HG02852 (cell line): ENCODE measurements around the gene TANK.

ENCODE experiments used
- ATAC-seq: cut with Tn5 transposase; IDR thresholded peaks from one replicate; pipeline ENCODE4 v1.9.1; 2021; ENCODE audit warnings: mild to moderate bottlenecking, moderate library complexity; ENCODE audit not compliant: unreplicated experiment

The TANK gene

DNA sequence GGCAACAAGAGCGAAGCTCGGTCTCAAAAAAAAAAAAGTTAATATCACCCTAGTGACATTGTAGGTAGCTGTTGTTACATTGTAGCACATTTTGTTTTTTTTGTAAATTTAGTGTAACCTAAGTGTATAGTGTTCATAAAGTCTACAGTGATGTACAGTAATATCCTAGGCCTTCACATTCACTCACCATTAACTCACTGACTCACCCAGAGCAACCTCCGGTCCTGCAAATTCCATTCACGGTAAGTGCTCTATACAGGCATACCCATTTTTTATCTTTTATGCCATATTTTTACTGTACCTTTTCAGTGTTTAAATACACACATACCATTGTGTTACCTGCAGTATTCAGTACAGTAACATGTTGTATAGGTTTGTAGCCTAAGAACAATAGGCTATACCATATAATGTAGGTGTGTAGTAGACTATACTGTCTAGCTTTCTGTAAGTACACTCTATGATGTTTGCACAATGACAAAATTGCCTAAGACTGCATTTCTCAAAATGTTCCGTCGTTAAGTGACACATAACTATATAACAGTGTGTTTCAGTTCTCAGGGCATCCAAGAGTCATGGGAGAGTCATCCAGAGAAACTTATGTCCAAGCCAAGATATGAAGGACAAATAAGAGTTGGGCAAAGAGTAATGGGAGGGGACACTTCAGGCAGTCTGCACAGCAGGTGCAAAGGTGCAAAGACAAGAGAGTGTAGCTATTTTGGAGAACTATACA, 68.4 kb downstream of the TANK start:
- ATAC-seq, result no peak

DNA sequence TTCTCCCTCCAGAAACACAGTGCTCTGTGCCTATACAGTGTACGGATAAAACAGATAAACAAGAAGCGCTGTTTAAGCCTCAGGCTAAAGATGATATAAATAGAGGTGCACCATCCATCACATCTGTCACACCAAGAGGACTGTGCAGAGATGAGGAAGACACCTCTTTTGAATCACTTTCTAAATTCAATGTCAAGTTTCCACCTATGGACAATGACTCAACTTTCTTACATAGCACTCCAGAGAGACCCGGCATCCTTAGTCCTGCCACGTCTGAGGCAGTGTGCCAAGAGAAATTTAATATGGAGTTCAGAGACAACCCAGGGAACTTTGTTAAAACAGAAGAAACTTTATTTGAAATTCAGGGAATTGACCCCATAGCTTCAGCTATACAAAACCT, 70.7 kb downstream of the TANK start:
- no peak for ATAC-seq

DNA sequence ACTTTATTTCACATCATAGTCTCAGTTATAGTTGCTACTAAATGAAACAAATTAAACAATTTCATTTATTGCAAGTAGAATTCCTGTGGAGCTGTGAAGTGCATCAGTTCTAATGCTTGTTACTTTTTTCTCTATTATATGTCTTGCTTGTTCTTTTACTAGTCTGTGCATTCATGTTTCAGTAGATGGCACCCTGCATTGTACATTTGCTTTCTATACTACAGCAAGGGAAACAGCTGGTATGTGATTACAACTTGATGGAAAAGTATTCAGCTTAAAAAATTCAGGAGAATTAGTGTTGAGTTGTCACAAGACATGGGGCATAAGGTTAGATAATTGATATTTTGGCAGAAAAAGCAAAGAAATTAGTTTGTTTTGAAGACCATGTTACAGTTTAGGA, 72.3 kb downstream of the TANK start:
- no peak for ATAC-seq

DNA sequence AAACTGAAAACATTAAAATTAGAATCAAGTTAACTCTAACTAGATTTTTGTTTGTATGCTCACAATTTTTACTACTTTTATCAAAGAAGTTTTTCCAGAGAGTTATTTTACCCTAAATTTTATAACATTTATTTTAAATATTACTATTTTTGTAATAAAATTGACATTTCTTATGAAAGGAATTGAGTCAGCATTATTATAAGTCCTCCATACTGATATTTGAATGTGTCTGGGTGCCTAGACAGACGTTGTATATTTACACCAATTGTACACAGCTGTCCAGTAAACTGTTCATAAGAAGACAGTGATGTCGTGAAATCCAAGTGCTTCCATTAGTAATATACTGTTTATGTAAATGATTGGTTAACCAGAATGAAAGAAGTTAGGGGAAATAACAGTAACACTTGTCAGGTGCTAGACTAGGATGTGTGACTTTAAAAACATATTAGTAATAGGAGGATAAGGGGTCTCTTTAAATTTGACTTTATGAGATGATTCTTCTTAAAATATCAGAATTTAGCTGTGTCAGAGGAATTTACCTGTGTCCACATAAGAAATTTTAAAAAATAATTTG, 73.7 kb downstream of the TANK start:
- ATAC-seq, result peak; percentile 27

DNA sequence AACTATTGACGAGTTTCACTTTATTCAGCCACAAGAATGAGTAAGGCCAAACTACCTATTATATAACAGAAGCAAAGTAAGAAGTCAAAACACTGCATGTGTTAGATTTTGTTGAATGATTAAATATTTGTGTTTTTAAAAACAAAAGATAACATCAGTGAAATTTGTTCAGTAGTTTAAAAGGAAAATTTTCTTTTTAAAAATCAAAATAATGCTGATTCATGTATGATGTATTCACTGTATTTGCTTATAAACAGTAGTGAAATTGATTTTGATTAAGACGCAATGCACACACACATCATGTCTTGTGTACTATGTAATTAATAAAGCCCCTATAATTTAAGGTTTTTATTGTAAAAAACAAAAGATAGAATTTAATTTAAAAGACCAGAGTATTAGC, 74.4 kb downstream of the TANK start:
- no peak for ATAC-seq

DNA sequence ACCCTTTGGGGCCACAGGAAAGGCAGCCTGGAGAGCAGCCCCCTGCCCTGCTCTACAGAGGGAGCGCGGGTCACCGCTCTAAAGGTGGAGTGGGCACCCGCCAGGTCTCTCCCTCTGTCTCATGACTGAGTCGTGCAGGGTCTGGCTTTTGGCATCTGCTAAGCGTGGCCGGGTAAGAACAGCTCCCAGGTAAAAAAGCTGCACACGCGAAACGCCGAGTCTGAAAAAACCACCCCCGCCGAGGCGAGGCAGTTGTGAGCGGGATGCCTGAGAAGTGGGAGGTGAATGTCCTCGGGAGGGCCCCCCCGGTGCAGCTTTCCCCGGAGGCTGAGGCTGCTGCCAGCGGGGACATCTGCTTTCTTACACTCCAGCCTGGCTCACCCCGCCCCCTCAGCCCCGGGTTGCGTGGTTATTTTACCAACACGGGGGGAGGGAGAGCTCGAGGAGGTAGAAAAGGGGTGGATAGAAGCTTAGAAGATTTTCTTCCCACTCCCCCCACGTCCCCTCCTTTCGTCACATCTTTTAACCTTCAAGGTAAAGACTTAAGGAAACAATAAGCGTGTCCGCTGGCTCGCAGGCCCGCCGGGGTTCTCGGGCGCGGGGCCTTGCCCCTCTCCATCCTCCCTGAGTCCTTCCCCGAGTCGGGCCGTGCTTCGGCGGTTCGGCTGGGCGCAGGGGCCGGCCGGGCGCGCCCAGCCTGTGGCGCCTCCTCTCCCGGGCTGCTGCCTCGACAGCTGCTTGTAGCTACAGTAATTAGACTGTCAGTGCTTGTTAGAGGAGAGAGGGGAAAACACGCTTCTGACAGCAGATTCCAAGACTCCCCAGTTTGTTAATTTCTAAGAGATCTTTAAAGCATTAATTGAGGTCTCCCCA, 77.4 kb downstream of the TANK start:
- peak; percentile 56 for ATAC-seq

DNA sequence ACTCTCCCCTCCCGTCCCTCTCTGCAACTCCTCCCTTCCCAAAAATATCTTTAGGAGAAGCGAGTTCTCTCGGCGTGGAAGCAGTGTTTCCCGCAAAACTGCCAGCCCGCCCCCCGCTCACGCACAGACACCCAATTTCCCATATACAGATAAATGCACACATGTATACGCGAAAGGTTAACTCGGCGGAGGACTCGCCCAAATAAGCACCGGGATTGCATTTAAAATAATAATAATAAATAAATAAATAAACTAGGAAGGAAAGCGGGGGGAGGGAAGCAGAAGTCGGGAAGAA, 78.0 kb downstream of the TANK start:
- no peak for ATAC-seq

DNA sequence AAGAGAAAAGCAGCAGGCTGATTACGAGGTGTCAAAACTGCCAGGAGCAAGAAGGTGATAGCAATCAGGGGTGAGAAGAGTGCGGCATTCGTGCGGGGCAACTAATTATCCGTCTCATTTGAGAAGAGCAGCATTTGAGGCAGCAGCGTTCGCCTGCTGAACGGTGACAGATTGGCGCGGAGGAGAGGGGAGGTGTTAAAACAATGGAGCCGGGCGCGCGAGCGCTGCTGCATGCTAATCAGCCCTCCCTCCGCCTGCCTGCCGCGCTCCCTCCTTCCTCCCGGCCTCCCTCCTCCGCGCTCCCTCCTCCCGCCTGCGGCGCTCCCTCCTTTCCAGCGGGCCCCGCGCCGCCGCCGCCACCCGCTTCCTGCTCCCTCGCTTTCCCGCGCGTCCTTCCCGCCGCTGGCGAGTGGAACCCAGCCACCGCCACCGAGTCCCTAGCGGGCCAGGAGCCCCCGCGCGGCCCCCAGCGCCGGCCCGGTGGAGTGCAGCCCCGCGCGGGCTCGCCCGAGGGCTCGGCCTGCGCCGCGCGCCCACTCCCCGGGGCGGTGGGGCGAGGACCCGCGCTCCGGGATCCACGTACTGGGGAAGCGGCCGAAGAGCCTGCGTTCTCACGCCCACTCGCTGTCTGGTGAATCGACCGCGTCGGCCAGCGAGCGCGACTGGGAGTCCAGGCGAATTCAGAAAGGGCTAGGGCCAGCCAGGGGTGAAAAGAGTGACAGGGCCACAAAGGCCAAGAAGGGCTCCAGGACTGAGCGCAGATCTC, 78.5 kb downstream of the TANK start:
- peak; percentile 32 for ATAC-seq

DNA sequence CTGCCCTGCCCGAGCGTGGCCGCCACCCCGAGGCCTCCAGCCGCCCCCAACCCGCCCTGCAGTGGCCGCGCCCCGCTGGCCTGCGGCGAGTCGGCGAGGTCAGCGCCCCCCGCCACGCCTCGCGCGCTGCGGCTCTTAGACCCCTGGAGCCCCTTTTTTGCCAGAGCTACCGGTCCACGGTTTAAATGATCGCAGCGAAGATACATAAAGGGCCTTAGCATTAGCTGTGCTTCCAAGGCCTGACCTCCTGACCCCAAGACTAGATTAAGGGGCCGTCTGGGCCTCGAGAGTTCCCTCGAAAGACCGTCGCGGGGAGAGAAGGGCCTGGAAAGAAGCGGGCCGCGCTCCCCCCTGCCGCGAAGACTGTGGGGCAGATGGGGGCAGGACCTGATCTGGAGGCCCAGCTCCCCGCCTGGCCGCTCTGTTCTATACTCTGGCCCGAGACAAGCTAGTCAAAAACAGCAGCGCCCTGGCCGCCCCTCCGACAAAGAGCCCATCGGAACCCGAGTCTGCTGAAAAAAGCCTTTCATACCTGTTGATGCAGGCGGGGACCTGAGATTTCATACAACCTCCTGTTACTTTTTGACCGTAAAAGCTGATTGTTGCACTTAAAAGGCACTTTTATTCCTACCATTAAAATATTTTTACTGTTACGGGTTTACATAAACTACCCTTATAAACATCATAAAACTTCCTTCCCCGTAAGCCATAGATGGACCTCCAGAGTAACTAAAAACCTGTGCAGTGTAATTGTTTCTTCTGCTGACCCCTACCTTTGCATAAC, 79.3 kb downstream of the TANK start:
- ATAC-seq, result no peak

DNA sequence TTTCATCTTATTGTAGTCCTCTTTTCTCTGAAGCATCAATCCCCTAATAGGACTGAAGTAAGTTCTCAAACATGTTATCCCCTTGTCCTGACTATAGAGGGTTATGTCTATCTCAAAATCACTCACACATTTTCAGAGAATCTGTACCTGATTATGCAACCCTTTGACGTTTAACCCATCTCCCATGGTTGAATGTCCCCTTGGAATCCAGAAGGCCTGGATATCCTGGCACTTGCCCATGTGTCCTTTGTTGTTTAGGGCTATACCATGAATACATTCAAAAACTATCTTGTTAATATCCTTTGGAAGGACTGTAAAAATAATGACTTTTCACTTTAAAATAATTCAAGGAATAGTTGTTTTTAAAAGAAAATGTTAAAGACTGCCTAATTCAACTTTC, 81.7 kb downstream of the TANK start:
- no peak for ATAC-seq

DNA sequence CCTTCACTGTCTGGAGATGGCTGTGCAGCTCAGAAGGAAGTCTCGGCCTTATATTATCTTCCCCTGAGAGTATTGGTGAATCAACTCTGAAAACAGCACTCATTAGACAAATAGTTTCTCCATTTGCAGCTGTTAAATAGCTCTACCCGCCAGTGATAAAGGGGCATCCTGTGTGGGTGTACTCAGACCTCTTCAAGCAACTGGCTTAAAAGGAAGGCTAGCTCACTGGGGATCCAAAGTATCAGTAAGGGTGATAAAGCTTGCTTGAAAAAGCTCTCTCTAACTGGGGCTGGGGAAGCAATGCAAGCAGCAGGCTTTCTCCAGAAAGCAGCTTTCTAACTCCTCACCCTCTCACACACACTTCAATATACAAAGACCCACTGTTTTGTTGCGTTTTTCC, 83.1 kb downstream of the TANK start:
- peak; percentile 23 for ATAC-seq

DNA sequence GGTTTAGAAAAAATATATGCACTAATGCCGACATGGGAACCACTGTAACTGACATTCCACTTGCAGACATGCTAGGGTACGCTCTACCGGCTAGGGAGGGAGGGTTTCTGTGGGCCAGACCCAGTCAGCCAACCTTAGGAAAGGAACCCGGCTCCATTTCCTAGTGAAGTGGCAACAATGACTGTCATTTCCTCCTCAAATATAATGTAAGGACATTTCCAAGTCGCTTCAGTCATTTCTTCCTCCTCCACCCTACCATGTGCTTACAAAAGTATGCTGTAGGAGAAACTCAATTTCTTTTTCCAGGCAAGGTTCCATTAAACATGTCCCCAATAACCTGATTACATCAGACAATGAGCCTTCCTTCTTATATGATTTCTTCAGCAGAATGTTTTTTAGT, 83.7 kb downstream of the TANK start:
- no peak for ATAC-seq

DNA sequence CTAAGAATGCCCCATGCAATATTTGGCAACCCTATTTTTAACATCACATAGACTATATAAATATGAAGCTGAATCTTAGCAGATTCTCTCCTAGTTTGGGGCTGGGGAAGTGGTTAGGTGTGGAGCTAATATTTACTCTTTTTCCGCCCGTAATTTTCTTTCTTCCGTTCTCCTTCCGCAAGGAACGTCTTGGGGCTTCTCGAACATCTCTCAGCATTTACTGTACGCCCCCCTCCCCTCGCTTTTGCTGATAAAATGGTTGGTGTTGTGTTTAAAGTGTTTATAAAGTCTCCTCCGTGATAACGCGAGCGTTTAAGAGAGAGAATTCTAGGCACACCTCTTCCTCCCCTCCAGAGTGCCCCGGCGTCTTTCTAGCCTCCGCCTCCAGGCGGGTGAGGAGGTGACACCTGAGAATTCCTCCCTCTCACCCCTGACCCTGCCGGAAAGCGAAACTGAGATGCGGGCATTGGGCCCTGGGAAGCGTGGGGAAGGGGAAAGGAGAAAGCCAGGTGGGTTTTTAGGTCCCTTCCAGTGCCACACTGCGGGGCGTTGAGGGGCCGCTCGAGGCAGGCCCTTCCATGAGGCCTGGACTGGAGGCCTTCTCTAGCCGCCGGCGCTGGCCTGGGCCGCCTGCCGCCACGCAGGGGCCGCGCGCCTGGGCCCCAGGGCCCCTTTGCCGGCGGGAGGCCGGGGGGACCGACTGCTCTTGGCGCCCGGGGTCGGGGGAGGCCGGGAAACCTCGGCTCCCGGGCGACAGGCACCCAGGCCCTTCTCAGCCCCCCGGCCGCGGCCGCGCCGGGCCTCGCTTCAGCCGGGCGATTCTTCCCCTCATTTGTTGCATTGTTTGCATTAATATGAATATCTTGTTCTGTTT, 84.4 kb downstream of the TANK start:
- peak; percentile 90 for ATAC-seq

DNA sequence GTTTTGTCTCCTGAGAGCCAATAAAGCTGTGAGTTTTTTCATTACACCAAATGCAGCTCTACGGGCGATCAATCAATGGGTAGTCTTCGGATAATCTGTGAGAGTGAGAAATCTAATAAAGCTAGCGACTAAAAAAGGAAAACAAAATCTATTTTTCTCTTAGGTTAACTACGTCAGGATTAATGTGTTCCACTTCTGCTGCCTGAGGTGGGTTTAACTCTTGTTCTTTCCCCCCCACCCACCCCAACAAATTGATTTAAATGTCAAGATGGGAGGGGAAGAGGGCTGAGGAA, 85.0 kb downstream of the TANK start:
- no peak for ATAC-seq

DNA sequence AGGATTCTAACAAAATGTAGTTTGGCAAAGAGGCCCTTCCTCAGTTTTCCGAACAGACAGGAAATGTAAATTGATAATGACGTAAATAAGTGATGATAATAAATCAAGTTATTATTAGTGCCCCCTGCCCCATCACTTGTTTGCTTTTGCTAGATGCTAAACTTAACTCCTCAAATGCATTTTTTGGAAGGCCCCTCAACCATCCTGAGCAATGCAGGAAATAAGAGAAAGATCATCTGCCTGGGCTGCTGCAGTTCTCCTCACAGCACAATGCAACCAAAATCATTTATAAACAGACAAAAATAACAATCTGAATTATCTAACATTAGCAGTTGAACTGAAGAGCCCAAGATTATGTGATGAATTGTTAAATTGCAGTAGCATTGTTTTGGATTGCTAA, 85.4 kb downstream of the TANK start:
- ATAC-seq, result no peak

DNA sequence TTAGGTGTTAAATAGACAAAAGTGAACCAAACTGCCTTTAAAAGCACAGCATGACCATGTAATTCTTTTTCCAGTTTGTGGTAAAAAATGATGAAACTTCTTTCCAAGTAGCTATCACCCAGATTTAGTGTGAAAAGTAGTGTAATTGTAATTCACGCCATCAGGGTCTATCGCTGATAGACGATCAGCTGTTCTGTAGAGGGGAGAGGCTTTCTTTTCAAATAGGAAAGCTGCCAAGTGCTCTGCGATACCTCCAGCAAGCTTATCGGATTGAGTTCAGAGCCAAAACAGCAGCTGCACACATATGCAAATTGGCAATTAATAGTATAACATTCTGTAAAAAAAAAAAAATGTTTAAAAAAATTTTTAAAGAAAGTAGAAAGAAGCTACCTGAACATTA, 86.1 kb downstream of the TANK start:
- ATAC-seq, result no peak

DNA sequence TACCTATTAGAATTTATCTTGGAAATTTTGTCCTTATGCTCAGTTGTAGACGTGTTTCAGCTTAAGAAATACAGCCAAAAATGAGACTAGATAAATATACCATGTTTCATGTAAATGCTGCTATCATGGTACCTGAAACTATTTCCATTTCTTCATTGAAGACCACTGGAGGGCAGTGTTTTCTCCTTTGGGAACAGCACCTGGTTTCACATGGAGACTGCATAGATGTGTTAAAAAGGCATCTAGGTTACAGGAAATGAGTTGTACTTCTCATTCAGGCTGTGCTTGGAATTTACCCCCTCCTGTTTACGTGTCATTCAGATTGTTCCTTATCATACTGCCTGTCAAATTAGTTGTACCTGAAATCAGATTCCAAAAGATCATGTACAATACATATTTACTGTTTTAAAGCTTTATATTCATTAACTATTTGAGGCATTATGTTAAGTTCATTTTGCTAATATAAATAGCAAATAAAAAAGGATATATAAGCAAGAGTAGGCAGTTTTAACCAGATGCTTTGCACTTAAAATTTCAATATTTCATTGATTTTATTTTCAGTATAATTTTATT, 90.7 kb downstream of the TANK start:
- peak; percentile 74 for ATAC-seq

DNA sequence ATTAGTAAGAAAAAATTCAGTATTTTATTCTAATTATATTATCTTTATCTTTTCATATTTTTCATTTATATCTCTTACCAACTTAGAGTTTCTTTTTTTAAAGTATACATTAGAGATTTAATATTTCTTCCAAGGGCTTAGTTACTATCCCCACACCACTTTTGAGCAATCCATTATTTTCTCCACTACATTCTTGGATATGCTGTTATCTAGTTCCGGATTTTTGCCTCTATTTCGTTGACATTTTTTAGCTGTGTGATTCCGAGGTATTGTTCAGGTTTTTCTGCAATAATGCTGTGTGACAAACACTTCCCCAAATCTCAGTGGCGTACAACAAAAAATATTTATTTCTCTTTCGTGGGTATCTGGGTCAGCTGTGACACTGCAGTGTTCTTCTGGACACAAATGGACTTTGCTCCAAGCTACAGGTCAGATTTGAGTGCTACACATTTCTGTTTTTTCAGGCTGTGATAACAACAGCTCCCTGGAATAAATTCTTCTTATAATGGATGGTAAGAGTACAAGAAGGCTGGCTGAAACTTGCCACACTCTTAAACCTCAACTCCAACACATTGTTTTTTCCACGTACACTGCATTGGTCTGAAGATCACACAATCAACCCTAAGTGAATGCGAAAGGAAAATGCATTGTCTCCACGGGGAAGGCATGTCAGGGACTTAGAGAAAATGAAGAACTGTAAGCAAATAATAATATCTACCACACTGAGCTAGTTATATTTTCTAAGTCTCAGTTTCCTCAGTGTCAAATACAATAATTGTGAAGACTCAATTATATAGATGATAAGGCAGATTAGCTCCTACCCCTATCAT, 97.1 kb downstream of the TANK start:
- ATAC-seq, result no peak

DNA sequence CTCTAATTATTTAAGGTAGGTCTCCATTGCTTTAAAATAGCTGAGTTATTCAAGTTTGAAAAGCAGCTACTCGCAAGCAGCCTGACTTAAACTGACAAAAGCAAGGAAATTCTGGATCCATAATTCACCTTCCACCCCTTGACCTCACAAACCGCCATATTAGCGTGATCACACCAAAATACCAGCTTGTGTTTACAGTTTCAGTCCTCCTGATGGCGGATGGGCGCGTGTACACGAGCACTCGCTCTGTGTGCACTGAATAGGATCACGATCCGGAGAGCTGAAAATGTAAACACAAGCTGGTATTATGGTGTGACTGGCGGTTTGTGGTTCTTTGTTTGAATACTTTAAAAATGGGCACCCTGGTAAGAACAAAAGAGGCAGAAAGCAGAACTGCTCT, 105.6 kb downstream of the TANK start:
- ATAC-seq, result no peak
